GM18907 (cell line): ENCODE data around the gene TMEM184B.
"Not testable (repeated sequence)": the region's sequence is repeated elsewhere in the genome, so short reads cannot be mapped to it uniquely, and the experiment has no call there.

Experiments
- ATAC-seq: cut with Tn5 transposase; IDR thresholded peaks from one replicate; pipeline ENCODE4 v1.9.1; 2021; ENCODE audit warnings: mild to moderate bottlenecking, moderate library complexity; ENCODE audit not compliant: unreplicated experiment

TMEM184B gene

GRCh38 chr22:38249803-38250642 lies 22.8 kb downstream of the TMEM184B start:
- no peak for ATAC-seq

- ATAC-seq, result no peak
Observed at GRCh38 chr22:38249301-38249700, 23.5 kb downstream of the TMEM184B start.

- ATAC-seq, result no peak
Observed at GRCh38 chr22:38248280-38248679, 24.5 kb downstream of the TMEM184B start.

- no peak for ATAC-seq
Observed at GRCh38 chr22:38247713-38248112, 25.1 kb downstream of the TMEM184B start.

DNA sequence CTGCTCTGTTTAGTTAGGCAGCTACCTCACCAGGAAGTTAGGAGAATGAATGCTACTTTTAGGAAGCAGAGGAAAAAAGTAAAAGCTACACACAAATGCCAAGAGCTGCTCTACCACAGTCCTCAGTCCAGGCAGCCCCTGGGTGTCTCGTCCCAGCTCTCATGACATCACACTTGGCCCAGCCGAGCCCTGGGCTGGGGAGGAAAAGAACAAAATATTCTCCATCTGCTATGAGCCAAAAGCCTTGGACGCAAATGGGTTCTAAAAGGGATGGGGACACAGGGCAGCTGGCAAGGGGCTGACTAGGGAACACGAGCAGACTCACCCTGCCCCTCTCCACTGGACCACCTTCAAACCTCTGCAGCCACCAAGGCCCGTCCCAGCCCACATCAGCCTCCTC lies 26.1 kb downstream of the TMEM184B start:
- no peak for ATAC-seq

GRCh38 chr22:38246046-38246658 lies 26.7 kb downstream of the TMEM184B start:
- ATAC-seq, result no peak

- ATAC-seq, result no peak
Observed at GRCh38 chr22:38244106-38244505, 28.7 kb downstream of the TMEM184B start.

DNA sequence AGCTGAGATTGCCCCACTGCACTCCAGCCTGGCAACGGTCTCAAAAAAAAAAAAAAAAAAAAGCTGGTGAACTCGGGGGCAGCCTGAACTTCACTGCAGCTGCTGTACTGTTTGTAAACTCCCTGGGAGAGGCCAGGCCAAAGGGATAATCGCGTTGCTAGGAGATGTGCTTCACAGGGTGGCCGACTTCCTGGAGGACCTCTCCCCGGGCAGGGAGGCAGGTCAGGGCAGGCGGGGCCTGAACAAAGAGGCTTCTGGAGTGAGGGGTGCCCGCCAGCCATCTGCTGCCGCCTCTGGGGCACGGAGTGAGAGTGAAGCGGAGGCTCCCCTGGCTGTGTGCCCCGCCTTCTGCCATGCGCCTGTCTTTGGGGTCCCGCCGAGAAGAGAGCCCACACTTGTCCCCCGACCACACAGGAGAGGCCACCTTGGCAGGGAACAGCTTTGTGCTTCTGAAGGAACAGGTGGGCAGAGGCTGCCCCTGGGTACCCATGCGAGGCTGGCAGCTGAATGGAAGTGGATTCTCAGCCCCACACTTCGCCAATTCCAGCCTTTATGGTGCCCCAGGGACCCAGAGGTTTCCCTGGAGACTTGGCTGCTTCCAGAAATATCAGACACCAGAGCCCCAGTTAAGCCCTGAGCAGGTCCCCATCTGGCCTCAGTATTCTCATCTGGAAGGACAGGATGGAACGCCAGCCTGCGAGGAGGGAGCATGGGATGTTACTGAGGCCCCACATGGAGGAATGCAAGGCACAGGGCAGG lies 29.6 kb downstream of the TMEM184B start:
- no peak for ATAC-seq

- no peak for ATAC-seq
Observed at GRCh38 chr22:38240734-38241252, 32.0 kb downstream of the TMEM184B start.

DNA sequence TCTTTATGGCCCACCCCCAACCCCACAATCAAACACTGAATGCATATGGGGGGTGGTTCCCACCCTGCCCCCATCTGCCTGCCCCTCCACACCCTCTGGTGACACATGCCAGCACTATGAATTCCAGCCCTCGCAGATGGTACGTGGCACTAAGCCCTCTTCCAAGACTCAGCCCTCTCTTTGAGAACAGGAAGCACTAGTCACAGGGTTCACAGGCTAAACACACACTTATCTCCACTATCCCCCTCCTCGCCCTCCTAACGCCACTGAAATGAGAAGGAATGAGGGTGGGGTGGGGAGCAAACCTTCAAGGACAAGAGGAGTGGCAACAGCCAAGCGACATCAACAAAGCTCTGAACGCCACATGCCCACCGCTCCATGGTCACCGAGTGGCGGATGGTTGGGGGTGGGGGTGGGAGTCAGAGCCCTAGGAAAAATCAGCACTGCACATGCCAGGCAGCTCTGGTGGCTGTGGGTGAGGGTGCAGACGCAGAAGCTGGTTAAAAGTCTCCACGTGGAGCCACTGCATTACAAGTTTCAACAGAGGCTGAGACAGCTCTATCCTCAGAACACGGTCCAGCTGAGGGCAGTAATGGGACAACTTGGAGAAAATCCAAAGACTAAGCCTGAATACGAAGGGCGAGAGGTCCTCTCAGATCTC lies 33.6 kb downstream of the TMEM184B start:
- no peak for ATAC-seq

DNA sequence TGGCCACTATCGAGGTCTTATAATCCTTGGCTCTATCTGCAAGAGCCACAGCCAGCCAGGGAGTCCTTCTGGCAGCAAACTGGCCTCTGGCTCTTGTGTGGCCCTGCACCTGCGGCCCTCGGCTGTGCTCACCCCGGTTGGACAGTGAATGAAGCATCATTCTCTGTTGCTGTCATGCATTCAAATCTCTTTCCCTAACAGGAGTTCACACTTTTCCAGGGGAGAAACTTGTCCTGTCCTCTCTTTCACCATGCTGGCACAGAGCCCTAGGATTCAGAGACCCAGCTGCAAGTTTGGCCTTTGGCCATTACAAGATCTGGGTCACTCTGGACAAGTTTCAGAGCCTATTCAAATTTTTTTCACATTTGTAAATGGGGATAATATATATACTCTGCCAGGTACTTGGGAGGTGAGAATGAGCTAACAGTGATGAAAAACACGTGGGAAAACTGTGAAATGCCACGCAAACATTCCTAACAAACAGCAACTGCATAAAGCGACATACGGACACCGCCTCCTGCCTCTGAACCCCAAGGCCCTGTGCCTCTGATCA lies 34.2 kb downstream of the TMEM184B start:
- ATAC-seq, result no peak

GRCh38 chr22:38236786-38237185 lies 36.0 kb downstream of the TMEM184B start:
- ATAC-seq, result no peak

GRCh38 chr22:38235240-38235850 lies 37.5 kb downstream of the TMEM184B start:
- ATAC-seq, result no peak

- not testable (repeated sequence) for ATAC-seq
Observed at GRCh38 chr22:38233856-38234255, 39.0 kb downstream of the TMEM184B start.

DNA sequence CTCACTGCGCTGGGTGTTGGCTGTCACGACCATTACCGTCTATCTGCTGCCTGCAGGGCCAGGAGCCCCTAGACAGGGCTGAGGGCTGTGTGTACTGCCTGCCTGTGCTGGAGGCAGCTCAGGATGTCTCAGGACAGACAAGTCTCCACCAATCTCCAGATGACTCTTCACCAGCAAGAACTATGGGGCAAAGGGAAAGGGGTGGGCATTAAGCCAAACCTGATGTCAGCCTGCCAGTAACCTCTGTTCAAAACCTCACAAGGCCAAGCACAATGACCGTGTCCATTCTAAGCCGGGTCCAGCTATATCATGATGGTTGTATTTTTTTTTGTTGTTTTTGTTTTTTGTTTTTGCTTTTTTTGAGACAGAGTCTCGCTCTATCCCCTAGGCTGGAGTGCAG lies 39.4 kb downstream of the TMEM184B start:
- ATAC-seq, result no peak

DNA sequence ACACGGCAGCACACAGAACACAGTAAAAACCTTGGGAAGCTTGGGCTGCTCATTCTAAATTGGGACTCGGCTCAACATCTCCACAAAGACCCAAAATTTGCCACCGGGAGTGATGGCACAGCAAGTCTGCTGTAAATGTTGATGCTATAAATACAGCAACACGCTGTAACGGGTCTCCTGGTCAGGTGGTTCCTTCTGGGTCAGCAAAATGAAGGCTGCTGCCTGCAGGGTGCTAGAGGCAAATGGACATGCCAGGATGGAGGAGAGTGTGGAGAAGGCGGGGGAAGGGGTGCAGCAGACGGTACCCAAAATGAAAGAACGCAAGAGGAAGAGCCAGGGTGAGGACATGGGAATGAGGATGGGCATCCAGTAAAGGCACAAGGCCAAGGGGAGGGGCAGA lies 40.6 kb downstream of the TMEM184B start:
- ATAC-seq, result no peak

- no peak for ATAC-seq
Observed at GRCh38 chr22:38230916-38231315, 41.9 kb downstream of the TMEM184B start.

- ATAC-seq, result no peak
Observed at GRCh38 chr22:38230108-38230825, 42.5 kb downstream of the TMEM184B start.

DNA sequence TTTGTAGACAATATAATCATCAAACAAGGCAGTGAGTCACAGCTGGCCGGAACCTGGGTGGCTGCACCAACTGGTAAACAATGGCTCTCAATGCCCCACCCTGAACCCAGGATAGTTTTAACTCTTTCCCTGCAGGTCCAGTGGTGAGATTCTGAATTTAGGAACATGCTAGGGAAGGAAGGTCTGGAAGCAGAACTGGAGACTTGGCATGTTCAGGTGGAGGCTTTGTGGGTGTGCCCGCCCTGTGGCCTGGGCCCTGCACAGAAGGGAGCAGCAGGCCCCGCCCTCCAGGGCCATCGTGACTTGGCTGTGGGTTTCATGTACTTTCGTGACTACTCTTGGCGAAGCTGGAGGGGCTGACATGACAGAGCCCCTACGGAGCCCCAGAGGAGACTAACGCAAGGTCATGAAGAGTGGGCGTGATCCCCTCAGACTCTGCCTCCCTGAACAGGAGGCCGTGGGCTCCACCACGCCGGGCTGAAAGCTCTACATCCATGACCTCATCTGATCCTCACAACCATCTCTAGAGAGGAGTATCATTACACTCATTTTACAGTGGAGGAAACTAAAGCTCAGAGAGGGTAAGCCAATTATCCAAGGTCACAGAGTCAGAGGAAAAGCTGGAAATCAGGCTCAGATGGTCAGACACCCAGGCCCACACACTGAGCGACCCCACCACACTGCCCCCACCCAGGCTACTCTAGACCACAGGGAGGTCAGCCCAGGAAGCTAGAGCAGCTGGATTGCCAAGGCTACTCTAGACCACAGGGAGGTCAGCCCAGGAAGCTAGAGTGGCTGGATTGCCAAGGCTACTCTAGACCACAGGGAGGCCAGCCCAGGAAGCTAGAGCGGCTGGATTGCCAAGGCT lies 43.7 kb downstream of the TMEM184B start:
- no peak for ATAC-seq
